GM12878 (cell line): ENCODE data around the gene TOE1. TPM values are rescaled to one million over a fixed set of nuclear protein-coding genes. Genes with fewer than 3 reads are reported as not detected.

Source experiments
- BACH1 ChIP-seq: fragments of 450-650 bp; IDR thresholded peaks from 2 replicates; pipeline ENCODE4 v1.6.1; 2017; ENCODE audit warnings: mild to moderate bottlenecking, borderline replicate concordance
- BRCA1 ChIP-seq: IDR thresholded peaks from 2 replicates; pipeline ENCODE4 v1.6.1; 2011; ENCODE audit warnings: low read depth, low read length, improper control_type of control experiment
- CHD2 ChIP-seq: IDR thresholded peaks from 2 replicates; pipeline ENCODE4 v1.6.1; 2011; ENCODE audit warnings: low read depth, low read length, improper control_type of control experiment, borderline replicate concordance
- GABPA ChIP-seq: IDR thresholded peaks from 2 replicates; pipeline ENCODE4 v1.6.1; 2014; ENCODE audit warnings: antibody characterized with exemption, low read depth, mild to moderate bottlenecking, inconsistent platforms
- JUND ChIP-seq: IDR thresholded peaks from 2 replicates; pipeline ENCODE4 v1.6.1; 2012; ENCODE audit warnings: low read depth, mild to moderate bottlenecking, low read length, improper control_type of control experiment, moderate library complexity
- MYC ChIP-seq: IDR thresholded peaks from 2 replicates; pipeline ENCODE4 v1.6.1; 2011; ENCODE audit warnings: mild to moderate bottlenecking, low read length, moderate library complexity, inconsistent platforms; ENCODE audit not compliant: insufficient read depth, insufficient replicate concordance, insufficient read length, severe bottlenecking
- NFXL1 ChIP-seq: fragments of 450-650 bp; IDR thresholded peaks from 2 replicates; pipeline ENCODE4 v1.6.1; 2017; ENCODE audit warnings: antibody characterized with exemption, mild to moderate bottlenecking, borderline replicate concordance
- NR2C1 ChIP-seq: fragments of 450-650 bp; IDR thresholded peaks from 2 replicates; pipeline ENCODE4 v1.6.1; 2017; ENCODE audit warnings: antibody characterized with exemption, mild to moderate bottlenecking, moderate library complexity
- SIN3A ChIP-seq: IDR thresholded peaks from 2 replicates; pipeline ENCODE4 v1.6.1; 2012; ENCODE audit warnings: low read depth, low read length, improper control_type of control experiment
- SMAD5 ChIP-seq: IDR thresholded peaks from 2 replicates; pipeline ENCODE4 v1.6.1; 2016; ENCODE audit warnings: antibody characterized with exemption, low read depth
- SRF ChIP-seq, 2 experiments: IDR thresholded peaks; 2 replicates each; pipeline ENCODE4 v1.6.1; 2011; ENCODE audit warnings: low read depth in 2 of 2, low read length in 2 of 2, mild to moderate bottlenecking in 1 of 2, moderate library complexity in 1 of 2
- ZNF207 ChIP-seq: fragments of 450-650 bp; IDR thresholded peaks from 2 replicates; pipeline ENCODE4 v1.6.1; 2014; ENCODE audit warnings: antibody characterized with exemption, mild to moderate bottlenecking, borderline replicate concordance
- ZNF24 ChIP-seq: fragments of 450-650 bp; IDR thresholded peaks from 2 replicates; pipeline ENCODE4 v1.6.1; 2017; ENCODE audit warnings: antibody characterized with exemption, mild to moderate bottlenecking
- ZNF622 ChIP-seq: fragments of 450-650 bp; IDR thresholded peaks from 2 replicates; pipeline ENCODE4 v1.6.1; 2017; ENCODE audit warnings: mild to moderate bottlenecking, inconsistent platforms
- ZZZ3 ChIP-seq: IDR thresholded peaks from 2 replicates; pipeline ENCODE4 v1.6.1; 2011; ENCODE audit warnings: low read depth; ENCODE audit not compliant: control insufficient read depth, insufficient read length
- polyA plus RNA-seq, 11 experiments: library from polyadenylated mRNA; depleted of rRNA in 4 of 11; unstranded in 6 of 11; stranded (reverse) in 5 of 11; fragments of >200 nt; fragmentation: Nextera tagmentation in 4 of 11; fragmentation: Illumina TruSeq in 1 of 11; extraction: Ambion mirVana in 4 of 11; extraction: Trizol in 1 of 11; gene quantifications; 1 replicate in 1 of 11; 2 replicates in 10 of 11; pipeline versions ENCODE4 v1.2.1 to v1.2.3, GENCODE V29; 2011 to 2016; ENCODE audit warnings: inconsistent platforms in 2 of 11, missing spikeins in 2 of 11, low read depth in 1 of 11
- total RNA-seq, 4 experiments: library from RNA; depleted of rRNA in 3 of 4; stranded (reverse); fragments of >200 nt in 3 of 4; fragmentation: Illumina TruSeq in 1 of 4; extraction: Trizol in 1 of 4; gene quantifications; 2 replicates each; pipeline versions ENCODE4 v1.2.1 to v1.2.3, GENCODE V29; 2013 to 2021
- TF ChIP-seq, protein P1 (sequence below): IDR thresholded peaks from 2 replicates; pipeline ENCODE4 v1.6.1; 2011; ENCODE audit warnings: borderline replicate concordance, low read depth, mild to moderate bottlenecking, moderate library complexity, mixed read lengths, low read length; ENCODE audit not compliant: insufficient read depth; ENCODE audit errors: extremely low read length
- TF ChIP-seq, protein P2 (sequence below): IDR thresholded peaks from 2 replicates; pipeline ENCODE4 v1.6.1; 2011; ENCODE audit warnings: mild to moderate bottlenecking, low read depth, low read length, moderate library complexity; ENCODE audit not compliant: insufficient replicate concordance
- TF ChIP-seq, protein P3 (sequence below): fragments of 450-650 bp; IDR thresholded peaks from 2 replicates; pipeline ENCODE4 v1.6.1; 2018; ENCODE audit warnings: borderline replicate concordance, mild to moderate bottlenecking; ENCODE audit not compliant: partially characterized antibody
- TF ChIP-seq, protein P4 (sequence below): fragments of 450-650 bp; IDR thresholded peaks from 2 replicates; pipeline ENCODE4 v1.6.1; 2017; ENCODE audit warnings: mild to moderate bottlenecking, moderate library complexity

The TOE1 gene
- total and polyA plus RNA-seq, 10 of the 15 experiments (the other 5 are each of a cell fraction or from before 2014, with no cell fraction given), result 22.7 to 38.0 (median 33.3) TPM

DNA sequence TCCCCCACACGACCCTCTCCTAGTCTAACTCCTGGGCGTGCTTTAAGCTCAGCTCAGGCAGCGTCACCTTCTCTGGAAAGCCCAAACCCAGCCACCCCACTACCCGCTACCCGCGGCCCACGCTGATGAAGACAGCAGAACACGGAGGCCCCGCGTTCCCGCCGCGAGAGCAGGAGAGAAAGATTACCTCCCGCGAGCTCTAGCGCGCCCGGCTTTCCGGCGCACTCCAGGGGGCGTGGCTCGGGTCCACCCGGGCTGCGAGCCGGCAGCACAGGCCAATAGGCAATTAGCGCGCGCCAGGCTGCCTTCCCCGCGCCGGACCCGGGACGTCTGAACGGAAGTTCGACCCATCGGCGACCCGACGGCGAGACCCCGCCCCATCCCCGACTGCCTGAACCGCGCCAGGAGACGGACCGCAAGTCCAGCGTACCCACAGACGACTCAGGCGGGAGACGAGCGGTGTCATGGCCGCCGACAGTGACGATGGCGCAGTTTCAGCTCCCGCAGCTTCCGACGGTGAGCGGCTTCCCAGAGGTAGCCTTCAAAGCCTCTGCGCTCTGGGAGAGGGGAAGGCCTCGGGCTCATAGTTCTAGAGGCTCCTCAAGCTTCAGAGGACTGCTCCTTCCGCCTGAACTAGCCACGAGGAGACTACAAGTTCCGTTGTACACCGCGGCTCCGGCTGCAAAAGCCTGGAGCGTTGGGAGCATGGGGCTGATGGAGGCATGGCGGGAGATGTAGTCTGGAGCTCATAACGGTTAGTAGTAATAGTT is at the start of gene TOE1, which contains the start of gene MUTYH (continued):
- TF ChIP-seq, protein P1, sequence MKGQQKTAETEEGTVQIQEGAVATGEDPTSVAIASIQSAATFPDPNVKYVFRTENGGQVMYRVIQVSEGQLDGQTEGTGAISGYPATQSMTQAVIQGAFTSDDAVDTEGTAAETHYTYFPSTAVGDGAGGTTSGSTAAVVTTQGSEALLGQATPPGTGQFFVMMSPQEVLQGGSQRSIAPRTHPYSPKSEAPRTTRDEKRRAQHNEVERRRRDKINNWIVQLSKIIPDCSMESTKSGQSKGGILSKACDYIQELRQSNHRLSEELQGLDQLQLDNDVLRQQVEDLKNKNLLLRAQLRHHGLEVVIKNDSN, result no peak
- TF ChIP-seq BRCA1 (no peak), NR2C1 (peak; percentile 71), SIN3A (peak; percentile 47; the same call in 1 of the 2 replicates), SRF (IDR thresholded peaks at IDR 0.05; ENCODE audit: low read depth in 2 of 2, low read length in 2 of 2) (peak; percentile 64 to 74; a peak in 1 of 4 replicates), JUND (no peak), ZZZ3 (no peak), BACH1 (peak; percentile 76), MYC (peak; percentile 51), NFXL1 (no peak), SMAD5 (peak; percentile 90), ZNF24 (no peak), CHD2 (peak; percentile 82), ZNF207 (peak; percentile 48; the same call in 1 of the 2 replicates), ZNF622 (no peak), GABPA (peak; percentile 75)
- TF ChIP-seq, protein P2, sequence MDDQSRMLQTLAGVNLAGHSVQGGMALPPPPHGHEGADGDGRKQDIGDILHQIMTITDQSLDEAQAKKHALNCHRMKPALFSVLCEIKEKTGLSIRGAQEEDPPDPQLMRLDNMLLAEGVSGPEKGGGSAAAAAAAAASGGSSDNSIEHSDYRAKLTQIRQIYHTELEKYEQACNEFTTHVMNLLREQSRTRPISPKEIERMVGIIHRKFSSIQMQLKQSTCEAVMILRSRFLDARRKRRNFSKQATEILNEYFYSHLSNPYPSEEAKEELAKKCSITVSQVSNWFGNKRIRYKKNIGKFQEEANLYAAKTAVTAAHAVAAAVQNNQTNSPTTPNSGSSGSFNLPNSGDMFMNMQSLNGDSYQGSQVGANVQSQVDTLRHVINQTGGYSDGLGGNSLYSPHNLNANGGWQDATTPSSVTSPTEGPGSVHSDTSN, result peak; percentile 29
- TF ChIP-seq, protein P3, sequence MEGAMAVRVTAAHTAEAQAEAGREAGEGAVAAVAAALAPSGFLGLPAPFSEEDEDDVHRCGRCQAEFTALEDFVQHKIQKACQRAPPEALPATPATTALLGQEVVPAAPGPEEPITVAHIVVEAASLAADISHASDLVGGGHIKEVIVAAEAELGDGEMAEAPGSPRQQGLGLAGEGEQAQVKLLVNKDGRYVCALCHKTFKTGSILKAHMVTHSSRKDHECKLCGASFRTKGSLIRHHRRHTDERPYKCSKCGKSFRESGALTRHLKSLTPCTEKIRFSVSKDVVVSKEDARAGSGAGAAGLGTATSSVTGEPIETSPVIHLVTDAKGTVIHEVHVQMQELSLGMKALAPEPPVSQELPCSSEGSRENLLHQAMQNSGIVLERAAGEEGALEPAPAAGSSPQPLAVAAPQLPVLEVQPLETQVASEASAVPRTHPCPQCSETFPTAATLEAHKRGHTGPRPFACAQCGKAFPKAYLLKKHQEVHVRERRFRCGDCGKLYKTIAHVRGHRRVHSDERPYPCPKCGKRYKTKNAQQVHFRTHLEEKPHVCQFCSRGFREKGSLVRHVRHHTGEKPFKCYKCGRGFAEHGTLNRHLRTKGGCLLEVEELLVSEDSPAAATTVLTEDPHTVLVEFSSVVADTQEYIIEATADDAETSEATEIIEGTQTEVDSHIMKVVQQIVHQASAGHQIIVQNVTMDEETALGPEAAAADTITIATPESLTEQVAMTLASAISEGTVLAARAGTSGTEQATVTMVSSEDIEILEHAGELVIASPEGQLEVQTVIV, result peak; percentile 21
- TF ChIP-seq, protein P4, sequence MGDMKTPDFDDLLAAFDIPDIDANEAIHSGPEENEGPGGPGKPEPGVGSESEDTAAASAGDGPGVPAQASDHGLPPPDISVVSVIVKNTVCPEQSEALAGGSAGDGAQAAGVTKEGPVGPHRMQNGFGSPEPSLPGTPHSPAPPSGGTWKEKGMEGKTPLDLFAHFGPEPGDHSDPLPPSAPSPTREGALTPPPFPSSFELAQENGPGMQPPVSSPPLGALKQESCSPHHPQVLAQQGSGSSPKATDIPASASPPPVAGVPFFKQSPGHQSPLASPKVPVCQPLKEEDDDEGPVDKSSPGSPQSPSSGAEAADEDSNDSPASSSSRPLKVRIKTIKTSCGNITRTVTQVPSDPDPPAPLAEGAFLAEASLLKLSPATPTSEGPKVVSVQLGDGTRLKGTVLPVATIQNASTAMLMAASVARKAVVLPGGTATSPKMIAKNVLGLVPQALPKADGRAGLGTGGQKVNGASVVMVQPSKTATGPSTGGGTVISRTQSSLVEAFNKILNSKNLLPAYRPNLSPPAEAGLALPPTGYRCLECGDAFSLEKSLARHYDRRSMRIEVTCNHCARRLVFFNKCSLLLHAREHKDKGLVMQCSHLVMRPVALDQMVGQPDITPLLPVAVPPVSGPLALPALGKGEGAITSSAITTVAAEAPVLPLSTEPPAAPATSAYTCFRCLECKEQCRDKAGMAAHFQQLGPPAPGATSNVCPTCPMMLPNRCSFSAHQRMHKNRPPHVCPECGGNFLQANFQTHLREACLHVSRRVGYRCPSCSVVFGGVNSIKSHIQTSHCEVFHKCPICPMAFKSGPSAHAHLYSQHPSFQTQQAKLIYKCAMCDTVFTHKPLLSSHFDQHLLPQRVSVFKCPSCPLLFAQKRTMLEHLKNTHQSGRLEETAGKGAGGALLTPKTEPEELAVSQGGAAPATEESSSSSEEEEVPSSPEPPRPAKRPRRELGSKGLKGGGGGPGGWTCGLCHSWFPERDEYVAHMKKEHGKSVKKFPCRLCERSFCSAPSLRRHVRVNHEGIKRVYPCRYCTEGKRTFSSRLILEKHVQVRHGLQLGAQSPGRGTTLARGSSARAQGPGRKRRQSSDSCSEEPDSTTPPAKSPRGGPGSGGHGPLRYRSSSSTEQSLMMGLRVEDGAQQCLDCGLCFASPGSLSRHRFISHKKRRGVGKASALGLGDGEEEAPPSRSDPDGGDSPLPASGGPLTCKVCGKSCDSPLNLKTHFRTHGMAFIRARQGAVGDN, result 0 out of 2 replicates have a peak, but pooled peaks have one; percentile 42
